Suprapubic skin (tissue), 4 donors: ENCODE data around the gene RING1. TPM values are rescaled to one million over a fixed set of nuclear protein-coding genes. Genes with fewer than 3 reads are reported as not detected.

Experiments
- DNase-seq, 2 donors: peaks; one replicate each; pipeline ENCODE4 v3.0.0-alpha.2; 2019; ENCODE audit warnings: low spot score in 2 of 2
- H3K27ac ChIP-seq: fragments of 200-600 bp; sonication (generic); one replicate; pipeline ENCODE4 v1.5.1; 2019
- H3K27me3 ChIP-seq: fragments of 200-600 bp; sonication (generic); one replicate; pipeline ENCODE4 v1.5.1; 2019
- H3K36me3 ChIP-seq: fragments of 200-600 bp; sonication (generic); one replicate; pipeline ENCODE4 v1.5.1; 2019
- H3K4me1 ChIP-seq: fragments of 200-600 bp; sonication (generic); one replicate; pipeline ENCODE4 v1.5.1; 2019
- H3K4me3 ChIP-seq: fragments of 200-600 bp; sonication (generic); one replicate; pipeline ENCODE4 v1.5.1; 2019; ENCODE audit warnings: mild to moderate bottlenecking
- H3K9me3 ChIP-seq: fragments of 200-600 bp; sonication (generic); one replicate; pipeline ENCODE4 v1.5.1; 2019
- CTCF ChIP-seq, 2 donors: fragments of 200-600 bp in 1 of 2; fragments of 450-650 bp in 1 of 2; sonication (generic) in 1 of 2; IDR thresholded peaks; one replicate each; pipeline ENCODE4 v1.5.1; 2016 to 2019; ENCODE audit warnings: antibody characterized with exemption in 2 of 2, mild to moderate bottlenecking in 1 of 2, moderate library complexity in 1 of 2
- EP300 ChIP-seq: sonication (generic); formaldehyde crosslinking; IDR thresholded peaks from one replicate; pipeline ENCODE4 v1.6.1; 2017; ENCODE audit warnings: antibody characterized with exemption
- POLR2A ChIP-seq, 2 donors: fragments of 450-650 bp; IDR thresholded peaks; one replicate each; pipeline ENCODE4 v1.6.1; 2017; ENCODE audit warnings: antibody characterized with exemption in 2 of 2, mild to moderate bottlenecking in 2 of 2, moderate library complexity in 2 of 2
- POLR2AphosphoS5 ChIP-seq, 3 donors: sonication (generic); formaldehyde crosslinking; IDR thresholded peaks; one replicate each; pipeline ENCODE4 v1.6.1; 2017; ENCODE audit warnings: antibody characterized with exemption in 3 of 3
- WGBS: methylation state at CpG from one replicate; pipeline ENCODE4 v1.1.5; 2018; 5-methylcytosine and 5-hydroxymethylcytosine counted together
- total RNA-seq, 4 donors: library from RNA; depleted of rRNA; stranded (reverse); fragments of >200 nt; gene quantifications; one replicate each; pipeline ENCODE4 v1.1.0, GENCODE V29; 2016

The RING1 gene
- total RNA-seq, 4 donors from 2014 or later: 11.5 to 18.1 (median 14.9) TPM

DNA sequence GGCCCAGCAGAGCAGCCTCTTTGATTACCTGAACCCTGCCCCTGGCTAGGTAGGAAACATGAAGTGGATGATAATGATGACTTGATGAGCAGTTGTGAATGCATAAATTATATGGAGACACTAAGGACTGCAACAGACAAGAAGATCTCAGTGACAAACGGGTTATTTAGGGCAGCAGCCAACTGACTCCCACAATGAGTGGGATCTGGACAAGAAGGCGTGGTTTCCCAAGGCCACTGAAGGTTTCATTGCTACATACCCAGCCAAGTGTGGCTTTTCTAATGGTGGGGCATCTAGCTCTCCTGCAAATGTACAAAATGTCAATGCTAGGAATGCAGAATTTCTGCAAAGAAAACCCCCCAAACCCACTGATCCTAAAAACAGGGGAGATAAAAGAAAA is 29.4 kb downstream of the RING1 start:
- DNase-seq: no peak
- Histone ChIP-seq H3K27me3 (peaks cover 34% of the 10 kb centered on the region), H3K27ac (no peak overlapping the region), H3K36me3 (no peaks in the 10 kb centered on the region), H3K4me1 (no peaks in the 10 kb centered on the region), H3K9me3 (no peaks in the 10 kb centered on the region), H3K4me3 (no peak overlapping the region)
- TF ChIP-seq POLR2AphosphoS5 (IDR thresholded peaks at IDR 0.05) (no peak), POLR2A (IDR thresholded peaks at IDR 0.05) (no peak), EP300 (no peak), CTCF (IDR thresholded peaks at IDR 0.05) (no peak)
- 63% methylated on average over 2 of the region's 2 CpGs for WGBS

- H3K27ac ChIP-seq: no peak overlapping the region
- no peak for TF ChIP-seq POLR2A (IDR thresholded peaks at IDR 0.05)
- TF ChIP-seq CTCF (IDR thresholded peaks at IDR 0.05): no peak
- no peak for TF ChIP-seq POLR2AphosphoS5 (IDR thresholded peaks at IDR 0.05)
- no peak for TF ChIP-seq EP300
- no peak for DNase-seq
- 53% methylated on average over 3 of the region's 3 CpGs for WGBS
- H3K4me3 ChIP-seq: no peak overlapping the region
- no peaks in the 10 kb centered on the region for H3K9me3 ChIP-seq
- peaks cover 16% of the 10 kb centered on the region for H3K27me3 ChIP-seq
- no peaks in the 10 kb centered on the region for H3K4me1 ChIP-seq
- H3K36me3 ChIP-seq: no peaks in the 10 kb centered on the region
Measured at GRCh38 chr6:33241968-33242367, 33.7 kb downstream of the RING1 start.

GRCh38 chr6:33243476-33243875 is 35.2 kb downstream of the RING1 start:
- 25% methylated on average over 1 of the region's 1 CpG for WGBS
- H3K27me3 ChIP-seq: peaks cover 16% of the 10 kb centered on the region
- no peak overlapping the region for H3K4me3 ChIP-seq
- TF ChIP-seq POLR2A (IDR thresholded peaks at IDR 0.05) (no peak), POLR2AphosphoS5 (IDR thresholded peaks at IDR 0.05) (no peak), CTCF (IDR thresholded peaks at IDR 0.05) (no peak), EP300 (no peak)
- no peak for DNase-seq
- H3K9me3 ChIP-seq: no peaks in the 10 kb centered on the region
- no peak overlapping the region for H3K27ac ChIP-seq
- peaks cover 10% of the 10 kb centered on the region for H3K4me1 ChIP-seq
- no peaks in the 10 kb centered on the region for H3K36me3 ChIP-seq

- Histone ChIP-seq H3K4me3 (peak overlapping the region; percentile 71), H3K4me1 (peaks cover 34% of the 10 kb centered on the region), H3K9me3 (no peaks in the 10 kb centered on the region), H3K27ac (peak overlapping the region; percentile 96), H3K27me3 (no peaks in the 10 kb centered on the region), H3K36me3 (peaks cover 17% of the 10 kb centered on the region)
- DNase-seq: peak; percentile 94 to 96
- WGBS: 8% methylated on average over 15 of the region's 28 CpGs
- TF ChIP-seq POLR2A (IDR thresholded peaks at IDR 0.05) (no peak), CTCF (IDR thresholded peaks at IDR 0.05) (peak; percentile 95 to 96), EP300 (no peak)
Measured at GRCh38 chr6:33247977-33248642, 39.8 kb downstream of the RING1 start.

DNA sequence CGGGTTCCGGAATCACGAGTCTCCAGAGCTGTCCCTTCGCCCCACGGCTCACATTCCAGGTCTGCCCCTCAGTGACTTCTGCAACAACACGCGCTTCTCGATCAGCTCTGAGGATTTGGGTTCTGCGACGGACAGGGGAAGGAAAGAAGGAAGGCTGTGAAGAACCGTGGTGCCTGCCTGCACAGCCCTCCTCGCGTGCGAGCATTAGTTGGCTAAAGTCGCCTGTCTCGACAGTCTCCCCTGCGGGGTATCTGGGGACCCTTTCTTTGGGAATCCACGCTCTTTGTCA is 40.3 kb downstream of the RING1 start:
- no peak for TF ChIP-seq EP300
- Histone ChIP-seq H3K4me3 (peak overlapping the region; percentile 71), H3K4me1 (peaks cover 34% of the 10 kb centered on the region), H3K27ac (peak overlapping the region; percentile 96), H3K36me3 (peaks cover 17% of the 10 kb centered on the region), H3K9me3 (no peaks in the 10 kb centered on the region), H3K27me3 (no peaks in the 10 kb centered on the region)
- no peak for DNase-seq
- under 1% methylated on average over 14 of the region's 18 CpGs for WGBS
